DOHH2 (cell line): Measurements from ENCODE around the gene ABCG5.

Experiments used
- H3F3A ChIP-seq: fragments of 200-600 bp; sonication (generic), shearing (Covaris generic); 2 replicates; pipeline ENCODE4 v1.6.0; 2016; ENCODE audit warnings: antibody characterized with exemption, mild to moderate bottlenecking; ENCODE audit not compliant: control insufficient read depth, insufficient read depth
- H3K27ac ChIP-seq: fragments of 200-600 bp; sonication (generic); 2 replicates; pipeline ENCODE4 v1.5.1; 2014; ENCODE audit warnings: low read depth, mild to moderate bottlenecking, low read length, moderate library complexity
- H3K27me3 ChIP-seq: fragments of 200-600 bp; sonication (generic); 2 replicates; pipeline ENCODE4 v1.6.1; 2014; ENCODE audit warnings: mild to moderate bottlenecking, low read length, mixed read lengths; ENCODE audit not compliant: control insufficient read depth
- H3K36me3 ChIP-seq: fragments of 200-600 bp; sonication (generic); 2 replicates; pipeline ENCODE4 v1.6.1; 2014; ENCODE audit warnings: mild to moderate bottlenecking, low read length, moderate library complexity, mixed read lengths; ENCODE audit not compliant: control insufficient read depth
- H3K4me1 ChIP-seq: fragments of 200-600 bp; sonication (generic); 2 replicates; pipeline ENCODE4 v1.6.1; 2014; ENCODE audit warnings: mild to moderate bottlenecking, low read length, mixed read lengths; ENCODE audit not compliant: control insufficient read depth
- H3K4me2 ChIP-seq: fragments of 200-600 bp; sonication (generic); 2 replicates; pipeline ENCODE4 v1.6.0; 2014; ENCODE audit warnings: mild to moderate bottlenecking, low read length, moderate library complexity
- H3K4me3 ChIP-seq: fragments of 200-600 bp; sonication (generic); 2 replicates; pipeline ENCODE4 v1.5.1; 2014; ENCODE audit warnings: mild to moderate bottlenecking, low read length, mixed read lengths
- H3K79me2 ChIP-seq: fragments of 200-600 bp; sonication (generic); 2 replicates; pipeline ENCODE4 v1.6.1; 2014; ENCODE audit warnings: mild to moderate bottlenecking, low read length, mixed read lengths; ENCODE audit not compliant: control insufficient read depth
- H3K9me2 ChIP-seq: fragments of 200-600 bp; sonication (generic); replicated peaks from 2 replicates; pipeline ENCODE4 v1.6.1; 2014; ENCODE audit warnings: mild to moderate bottlenecking, low read length, mixed read lengths; ENCODE audit not compliant: control insufficient read depth
- H3K9me3 ChIP-seq: fragments of 200-600 bp; sonication (generic); 2 replicates; pipeline ENCODE4 v1.6.1; 2014; ENCODE audit warnings: antibody characterized with exemption, low read length, mixed read lengths; ENCODE audit not compliant: control insufficient read depth, insufficient read depth
- H4K20me1 ChIP-seq: fragments of 200-600 bp; sonication (generic); 2 replicates; pipeline ENCODE4 v1.6.0; 2014; ENCODE audit warnings: low read depth, mild to moderate bottlenecking, antibody characterized with exemption, low read length, moderate library complexity; ENCODE audit not compliant: control insufficient read depth, insufficient read depth
- CTCF ChIP-seq: fragments of 200-600 bp; sonication (generic); IDR thresholded peaks from one replicate; pipeline ENCODE4 v1.5.1; 2014; ENCODE audit warnings: antibody characterized with exemption, mild to moderate bottlenecking, low read depth, low read length; ENCODE audit not compliant: poor library complexity, severe bottlenecking
- EZH2phosphoT487 ChIP-seq: fragments of 200-600 bp; sonication (generic); IDR thresholded peaks from 2 replicates; pipeline ENCODE4 v1.6.1; 2017; ENCODE audit warnings: borderline replicate concordance, mild to moderate bottlenecking, antibody characterized with exemption, low read length, moderate library complexity, mixed read lengths

Gene ABCG5

GRCh38 chr2:43832457-43832856 is 6.2 kb downstream of the ABCG5 start:
- H3K9me3 ChIP-seq = no peaks in the 10 kb centered on the region
- no peak overlapping the region for H3K4me3 ChIP-seq
- TF ChIP-seq CTCF (no peak), EZH2phosphoT487 (no peak)
- no peaks in the 10 kb centered on the region for H3K4me1 ChIP-seq
- no peaks in the 10 kb centered on the region for H3K79me2 ChIP-seq
- H3K27ac ChIP-seq = no peak overlapping the region
- H3K27me3 ChIP-seq = peaks cover 8% of the 10 kb centered on the region; the same call in 1 of the 2 replicates
- H3K4me2 ChIP-seq = no peak overlapping the region
- no peaks in the 10 kb centered on the region for H3K9me2 ChIP-seq
- H3F3A ChIP-seq = no peaks in the 10 kb centered on the region
- no peaks in the 10 kb centered on the region for H4K20me1 ChIP-seq
- H3K36me3 ChIP-seq = no peaks in the 10 kb centered on the region

- Histone ChIP-seq H3K27ac (no peak overlapping the region), H3K9me3 (no peaks in the 10 kb centered on the region), H3K36me3 (no peaks in the 10 kb centered on the region), H3K9me2 (no peaks in the 10 kb centered on the region), H4K20me1 (no peaks in the 10 kb centered on the region), H3K27me3 (peaks cover 8% of the 10 kb centered on the region; the same call in 1 of the 2 replicates), H3F3A (no peaks in the 10 kb centered on the region), H3K4me1 (no peaks in the 10 kb centered on the region), H3K79me2 (no peaks in the 10 kb centered on the region), H3K4me3 (no peak overlapping the region), H3K4me2 (no peak overlapping the region)
- no peak for TF ChIP-seq CTCF
Observed at GRCh38 chr2:43831543-43832294, 6.9 kb downstream of the ABCG5 start.

GRCh38 chr2:43826305-43827250 is 12.1 kb downstream of the ABCG5 start:
- Histone ChIP-seq H3F3A (no peaks in the 10 kb centered on the region), H3K9me3 (no peaks in the 10 kb centered on the region), H3K4me3 (no peak overlapping the region), H3K9me2 (no peaks in the 10 kb centered on the region), H3K4me1 (no peaks in the 10 kb centered on the region), H3K27ac (no peak overlapping the region), H3K79me2 (no peaks in the 10 kb centered on the region), H4K20me1 (no peaks in the 10 kb centered on the region), H3K4me2 (no peak overlapping the region), H3K27me3 (peaks cover 6% of the 10 kb centered on the region; the same call in 1 of the 2 replicates), H3K36me3 (no peaks in the 10 kb centered on the region)
- TF ChIP-seq CTCF (no peak), EZH2phosphoT487 (no peak)
